K562 (cell line): ENCODE data around the gene TMEM89. TPM values are rescaled to one million over a fixed set of nuclear protein-coding genes. Genes with fewer than 3 reads are reported as not detected.

ENCODE experiments used
- ATF3 ChIP-seq, 2 experiments: fragments of 450-650 bp in 1 of 2; sonication (generic) in 1 of 2; formaldehyde crosslinking in 1 of 2; IDR thresholded peaks in 1 of 2; conservative IDR thresholded peaks in 1 of 2; 2 replicates each; pipeline versions ENCODE4 v1.6.1 to v1.8.1; 2016 to 2023; ENCODE audit warnings: mild to moderate bottlenecking in 2 of 2, moderate library complexity in 2 of 2, inconsistent platforms in 1 of 2, missing genetic modification reagents in 1 of 2
- BCL6 ChIP-seq: fragments of 250-450 bp; sonication (Bioruptor Pico); IDR thresholded peaks from 2 replicates; pipeline ENCODE4 v1.4.0; 2020
- CC2D1A ChIP-seq: fragments of 450-650 bp; IDR thresholded peaks from 2 replicates; pipeline ENCODE4 v1.6.1; 2017; ENCODE audit warnings: mild to moderate bottlenecking
- CHD2 ChIP-seq: IDR thresholded peaks from 2 replicates; pipeline ENCODE4 v1.6.1; 2011; ENCODE audit warnings: low read depth, low read length
- ETS2 ChIP-seq: IDR thresholded peaks from 2 replicates; pipeline ENCODE4 v1.6.1; 2016; ENCODE audit warnings: borderline replicate concordance, missing genetic modification characterization, mild to moderate bottlenecking, moderate library complexity, missing compliant biosample characterization; ENCODE audit not compliant: poor library complexity, severe bottlenecking
- LARP7 ChIP-seq: fragments of 450-650 bp; IDR thresholded peaks from 2 replicates; pipeline ENCODE4 v1.6.1; 2016
- NKRF ChIP-seq: fragments of 450-650 bp; IDR thresholded peaks from 2 replicates; pipeline ENCODE4 v1.6.1; 2016; ENCODE audit warnings: borderline replicate concordance
- PCBP2 ChIP-seq: fragments of 200-400 bp; formaldehyde crosslinking; IDR thresholded peaks from 2 replicates; pipeline ENCODE4 v1.6.1; 2018; ENCODE audit warnings: low read length, low read depth, mild to moderate bottlenecking, moderate library complexity; ENCODE audit not compliant: poor library complexity, severe bottlenecking
- POLR2H ChIP-seq: IDR thresholded peaks from 2 replicates; pipeline ENCODE4 v1.6.1; 2016; ENCODE audit warnings: missing genetic modification characterization, low read depth, mild to moderate bottlenecking, control low read depth, missing compliant biosample characterization, moderate library complexity
- RB1 ChIP-seq: fragments of 450-650 bp; IDR thresholded peaks from 2 replicates; pipeline ENCODE4 v1.6.1; 2017; ENCODE audit warnings: low read depth, mild to moderate bottlenecking
- SMARCC2 ChIP-seq: fragments of 450-650 bp; IDR thresholded peaks from 2 replicates; pipeline ENCODE4 v1.6.1; 2017; ENCODE audit warnings: antibody characterized with exemption, moderate library complexity, mild to moderate bottlenecking, low read depth
- THRB ChIP-seq: fragments of 450-650 bp; formaldehyde crosslinking; conservative IDR thresholded peaks from 2 replicates; pipeline ENCODE4 v1.4.0; 2022; ENCODE audit warnings: mild to moderate bottlenecking, missing genetic modification characterization
- TRIM28 ChIP-seq: fragments of 450-650 bp; IDR thresholded peaks from 2 replicates; pipeline ENCODE4 v1.6.1; 2017
- U2AF1 ChIP-seq: fragments of 200-400 bp; formaldehyde crosslinking; optimal IDR thresholded peaks from 2 replicates; pipeline ENCODE3; 2017; ENCODE audit warnings: mild to moderate bottlenecking, low read depth, low read length, moderate library complexity
- ZFP30 ChIP-seq: fragments of 250-450 bp; sonication (Bioruptor Pico); IDR thresholded peaks from 2 replicates; pipeline ENCODE4 v1.8.0; 2022; ENCODE audit warnings: moderate library complexity, mild to moderate bottlenecking, inconsistent platforms, borderline replicate concordance
- ZNF766 ChIP-seq: fragments of 200-800 bp; sonication (Bioruptor generic); conservative IDR thresholded peaks from 2 replicates; pipeline ENCODE4 v1.6.1; 2016; ENCODE audit warnings: missing genetic modification characterization, missing compliant biosample characterization
- ZNF778 ChIP-seq: fragments of 450-650 bp; formaldehyde crosslinking; IDR thresholded peaks from 2 replicates; pipeline ENCODE4 v1.4.0; 2020; ENCODE audit warnings: mild to moderate bottlenecking, moderate library complexity
- polyA plus RNA-seq, 8 experiments: library from polyadenylated mRNA; depleted of rRNA in 4 of 8; stranded (reverse) in 5 of 8; unstranded in 3 of 8; fragments of >200 nt; fragmentation: Nextera tagmentation in 2 of 8; fragmentation: Illumina TruSeq in 1 of 8; extraction: Ambion mirVana in 2 of 8; extraction: Trizol in 1 of 8; gene quantifications; 2 replicates each; pipeline versions ENCODE4 v1.2.1 to v1.2.3, GENCODE V29; 2011 to 2014; ENCODE audit warnings: inconsistent platforms in 1 of 8, missing spikeins in 1 of 8
- total RNA-seq, 7 experiments: library from RNA; depleted of rRNA in 6 of 7; stranded (reverse); fragments of >200 nt in 6 of 7; fragmentation: Illumina TruSeq in 2 of 7; extraction: Trizol in 2 of 7; gene quantifications; 2 replicates each; pipeline versions ENCODE4 v1.2.1 to v1.2.3, GENCODE V29; 2011 to 2021; ENCODE audit warnings: low replicate concordance in 1 of 7
- TF ChIP-seq, protein P1 (sequence below): fragments of 450-650 bp; IDR thresholded peaks from one replicate; pipeline ENCODE4 v1.6.1; 2018; ENCODE audit warnings: mild to moderate bottlenecking, moderate library complexity; ENCODE audit not compliant: partially characterized antibody
- TF ChIP-seq, protein P2 (sequence below): fragments of 250-450 bp; sonication (Bioruptor Pico); IDR thresholded peaks from 2 replicates; pipeline ENCODE4 v1.8.0; 2021; ENCODE audit warnings: borderline replicate concordance, mild to moderate bottlenecking, moderate library complexity; ENCODE audit not compliant: poor library complexity, severe bottlenecking

The TMEM89 gene
- total and polyA plus RNA-seq, 9 of the 15 experiments (the other 6 are each of a cell fraction or from before 2014, with no cell fraction given): not detected

DNA sequence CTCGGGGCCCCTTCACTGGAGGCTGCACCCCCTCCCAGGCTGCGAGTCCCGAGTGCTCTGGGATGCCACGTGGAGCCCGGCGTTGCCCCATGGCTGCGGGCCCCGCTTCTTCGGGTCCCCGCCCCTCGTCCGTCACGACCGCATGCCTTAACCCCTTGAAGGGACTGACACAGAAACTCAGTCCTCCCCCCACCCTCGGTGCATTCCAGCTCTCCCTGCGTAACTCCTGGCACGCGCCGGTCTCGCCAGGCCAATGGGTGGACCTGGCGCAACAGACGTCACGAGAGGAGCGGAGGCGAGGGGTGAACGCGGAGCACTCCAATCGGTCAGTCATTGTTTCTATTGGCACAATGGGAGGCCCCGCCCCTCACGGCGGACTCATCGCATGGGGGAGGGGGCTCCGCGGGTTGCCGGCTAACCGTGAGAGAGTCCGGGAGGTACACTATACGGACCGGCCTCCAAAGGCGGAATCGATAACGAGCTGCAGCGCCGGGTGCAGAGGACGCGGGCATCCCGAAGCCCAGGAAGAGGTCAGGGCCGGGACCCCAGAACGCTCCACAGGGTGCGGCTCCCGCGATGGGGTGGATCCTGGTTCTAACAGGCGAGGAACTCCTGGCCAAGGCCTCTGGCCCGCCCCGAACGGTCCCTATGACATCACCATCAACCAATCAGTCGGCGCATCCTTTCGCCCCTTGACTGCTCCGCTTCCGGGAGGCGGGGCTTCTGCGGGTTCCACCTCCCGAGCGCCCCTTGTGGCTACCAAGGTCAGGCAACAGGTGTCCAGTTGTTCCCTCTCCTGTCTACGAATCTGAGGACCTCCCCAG, 42.1 kb upstream of the TMEM89 start (continued):
- TF ChIP-seq SMARCC2 (no peak), ZNF778 (no peak), U2AF1 (no peak), CHD2 (peak; percentile 52; the same call in 1 of the 2 replicates), THRB (CRISPR knock-in tag) (no peak), TRIM28 (no peak), POLR2H (peak; percentile 48; the same call in 1 of the 2 replicates), ETS2 (no peak), RB1 (no peak), ATF3 (IDR thresholded peaks at IDR 0.05) (peak; percentile 91), ATF3 (CRISPR knock-in tag; conservative IDR thresholded peaks at IDR 0.05) (no peak), LARP7 (no peak), ZNF766 (0 out of 2 replicates have a peak, but pooled peaks have one; percentile 38), BCL6 (no peak), CC2D1A (no peak), NKRF (peak; percentile 64; the same call in 1 of the 2 replicates), PCBP2 (no peak), ZFP30 (CRISPR knock-in tag) (no peak)
- TF ChIP-seq, protein P1, sequence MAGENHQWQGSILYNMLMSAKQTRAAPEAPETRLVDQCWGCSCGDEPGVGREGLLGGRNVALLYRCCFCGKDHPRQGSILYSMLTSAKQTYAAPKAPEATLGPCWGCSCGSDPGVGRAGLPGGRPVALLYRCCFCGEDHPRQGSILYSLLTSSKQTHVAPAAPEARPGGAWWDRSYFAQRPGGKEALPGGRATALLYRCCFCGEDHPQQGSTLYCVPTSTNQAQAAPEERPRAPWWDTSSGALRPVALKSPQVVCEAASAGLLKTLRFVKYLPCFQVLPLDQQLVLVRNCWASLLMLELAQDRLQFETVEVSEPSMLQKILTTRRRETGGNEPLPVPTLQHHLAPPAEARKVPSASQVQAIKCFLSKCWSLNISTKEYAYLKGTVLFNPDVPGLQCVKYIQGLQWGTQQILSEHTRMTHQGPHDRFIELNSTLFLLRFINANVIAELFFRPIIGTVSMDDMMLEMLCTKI: no peak
- TF ChIP-seq, protein P2, sequence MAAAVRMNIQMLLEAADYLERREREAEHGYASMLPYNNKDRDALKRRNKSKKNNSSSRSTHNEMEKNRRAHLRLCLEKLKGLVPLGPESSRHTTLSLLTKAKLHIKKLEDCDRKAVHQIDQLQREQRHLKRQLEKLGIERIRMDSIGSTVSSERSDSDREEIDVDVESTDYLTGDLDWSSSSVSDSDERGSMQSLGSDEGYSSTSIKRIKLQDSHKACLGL (CRISPR knock-in tag): no peak
